GM12878 (cell line): ENCODE results near the gene TOP2A.

Experiments
- CBX3 ChIP-seq: fragments of 200-600 bp; sonication (generic); IDR thresholded peaks from 2 replicates; pipeline ENCODE4 v1.6.1; 2016; ENCODE audit warnings: low read depth, borderline replicate concordance
- CTCF ChIP-seq, 3 experiments: IDR thresholded peaks in 2 of 3; conservative IDR thresholded peaks in 1 of 3; 2 replicates each; pipeline ENCODE4 v1.5.1; 2011; ENCODE audit warnings: low read depth in 3 of 3, low read length in 3 of 3, mild to moderate bottlenecking in 3 of 3, control low read depth in 2 of 3, moderate library complexity in 2 of 3, inconsistent platforms in 1 of 3, mixed read lengths in 1 of 3; ENCODE audit not compliant: control insufficient read depth in 2 of 3, insufficient read depth in 1 of 3; ENCODE audit errors: extremely low read depth in 1 of 3
- MXI1 ChIP-seq: fragments of 150-350 bp; IDR thresholded peaks from 2 replicates; pipeline ENCODE4 v1.6.1; 2011; ENCODE audit warnings: low read depth, mild to moderate bottlenecking, inconsistent platforms, low read length, improper control_type of control experiment
- POLR2A ChIP-seq: IDR thresholded peaks from 2 replicates; pipeline ENCODE4 v1.6.1; 2011; ENCODE audit warnings: low read depth, mild to moderate bottlenecking, low read length
- POLR2AphosphoS5 ChIP-seq: IDR thresholded peaks from 2 replicates; pipeline ENCODE4 v1.6.1; 2011; ENCODE audit warnings: mild to moderate bottlenecking, low read length, inconsistent platforms
- RAD21 ChIP-seq: IDR thresholded peaks from 2 replicates; pipeline ENCODE4 v1.6.1; 2011; ENCODE audit warnings: mild to moderate bottlenecking, low read depth, low read length, moderate library complexity; ENCODE audit not compliant: insufficient read depth
- TCF3 ChIP-seq: IDR thresholded peaks from 2 replicates; pipeline ENCODE4 v1.6.1; 2012; ENCODE audit warnings: low read depth, mild to moderate bottlenecking, low read length, borderline replicate concordance; ENCODE audit not compliant: insufficient read depth

GRCh38 chr17:40348136-40348504 is 69.6 kb downstream of the TOP2A start:
- TF ChIP-seq RAD21 (no peak), CTCF (IDR thresholded peaks at IDR 0.05 in 2 of 3, conservative IDR thresholded peaks at IDR 0.05 in 1 of 3; ENCODE audit: control insufficient read depth in 2 of 3, extremely low read depth in 1 of 3, insufficient read depth in 1 of 3, low read depth in 3 of 3, low read length in 3 of 3) (no peak), MXI1 (no peak), POLR2A (no peak), TCF3 (no peak), POLR2AphosphoS5 (no peak), CBX3 (no peak)
